Measurements from ENCODE around the gene MMP20. TPM values are rescaled to one million over a fixed set of nuclear protein-coding genes. Genes with fewer than 3 reads are reported as not detected.

Gene MMP20
- total RNA-seq, 3 donors from 2014 or later, result 0.59 TPM; not detected in 2

Other genes starting within 250 kb of the MMP20 start
- 100 to 1,000 TPM in 2 of 3 donors, 10 to 100 TPM in 1; 74.6 to 307 (median 167) TPM for gene TMEM123, start 172.6 kb downstream of the MMP20 start, total RNA-seq
- 1,000 to 10,000 TPM in 1 of 3 donors, 100 to 1,000 TPM in 1, 1 to 10 TPM in 1; 2.1 to 1,213 (median 247) TPM for gene MMP7, start 94.6 kb downstream of the MMP20 start, total RNA-seq
- 1 to 10 TPM in 1 of 3 donors, under 1 TPM in 1, not detected in 1; 0.33 to 2.1 TPM for gene MMP27, start 80.4 kb upstream of the MMP20 start, total RNA-seq
- 1 to 10 TPM in 1 of 3 donors, under 1 TPM in 1, not detected in 1; 0.33 to 2.3 TPM for gene MMP8, start 99.6 kb upstream of the MMP20 start, total RNA-seq
- gene MMP10, start 155.3 kb upstream of the MMP20 start, total RNA-seq, result under 1 TPM in 1 of 3 donors, not detected in 2; 0.66 TPM
- gene MMP1, start 172.8 kb upstream of the MMP20 start, total RNA-seq, result not detected
- gene MMP3, start 218.3 kb upstream of the MMP20 start, total RNA-seq, result 10 to 100 TPM; 11.0 to 63.4 (median 23.9) TPM
- gene MMP12, start 249.7 kb upstream of the MMP20 start, total RNA-seq, result 1 to 10 TPM in 1 of 3 donors, not detected in 2; 3.5 TPM